SK-N-SH treated with all-trans-retinoic acid at 6 μM for 48 hours (cell line): ENCODE data around the gene DENND5B.

ENCODE experiments used
- ATAC-seq: fragments of 200-7000 bp; cut with Tn5 transposase; 3 replicates; pipeline ENCODE4 v1.9.1; 2020; ENCODE audit warnings: mild to moderate bottlenecking, moderate library complexity
- ARNTL ChIP-seq: fragments of 450-650 bp; formaldehyde crosslinking; IDR thresholded peaks from 2 replicates; pipeline ENCODE4 v1.5.0; 2020; ENCODE audit warnings: low read depth, mild to moderate bottlenecking, moderate library complexity, borderline replicate concordance
- BACH2 ChIP-seq: fragments of 250-450 bp; sonication (Bioruptor Pico); IDR thresholded peaks from 2 replicates; pipeline ENCODE4 v1.9.0; 2021; ENCODE audit warnings: mild to moderate bottlenecking, borderline replicate concordance
- CSDC2 ChIP-seq: fragments of 250-450 bp; sonication (Bioruptor Pico); IDR thresholded peaks from 2 replicates; pipeline ENCODE4 v1.5.0; 2020; ENCODE audit warnings: mild to moderate bottlenecking, moderate library complexity
- ESRRG ChIP-seq: fragments of 250-450 bp; sonication (Bioruptor Pico); IDR thresholded peaks from 2 replicates; pipeline ENCODE4 v1.6.1; 2021; ENCODE audit warnings: mild to moderate bottlenecking
- GLIS3 ChIP-seq: fragments of 250-450 bp; sonication (Bioruptor Pico); IDR thresholded peaks from 2 replicates; pipeline ENCODE4 v1.5.0; 2020; ENCODE audit warnings: mild to moderate bottlenecking, moderate library complexity
- ISL1 ChIP-seq: fragments of 250-450 bp; sonication (Bioruptor Pico); IDR thresholded peaks from 2 replicates; pipeline ENCODE4 v2.1.2; 2022; ENCODE audit warnings: mild to moderate bottlenecking, moderate library complexity
- OSR1 ChIP-seq: fragments of 250-450 bp; sonication (Bioruptor Pico); IDR thresholded peaks from 2 replicates; pipeline ENCODE4 v1.8.0; 2022; ENCODE audit warnings: moderate library complexity, mild to moderate bottlenecking, inconsistent platforms
- PPARA ChIP-seq: fragments of 250-450 bp; sonication (Bioruptor Pico); IDR thresholded peaks from 2 replicates; pipeline ENCODE4 v1.5.0; 2020; ENCODE audit warnings: mild to moderate bottlenecking, borderline replicate concordance
- RARB ChIP-seq: fragments of 250-450 bp; sonication (Bioruptor Pico); IDR thresholded peaks from 2 replicates; pipeline ENCODE4 v1.8.0; 2021; ENCODE audit warnings: mild to moderate bottlenecking, moderate library complexity
- TCF4 ChIP-seq: fragments of 250-450 bp; sonication (Bioruptor Pico); IDR thresholded peaks from 2 replicates; pipeline ENCODE4 v1.8.0; 2021; ENCODE audit warnings: mild to moderate bottlenecking, moderate library complexity, borderline replicate concordance
- TOX ChIP-seq: fragments of 250-450 bp; sonication (Bioruptor Pico); IDR thresholded peaks from 2 replicates; pipeline ENCODE4 v1.8.0; 2021; ENCODE audit warnings: mild to moderate bottlenecking, moderate library complexity, borderline replicate concordance
- ZC3H10 ChIP-seq: fragments of 250-450 bp; sonication (Bioruptor Pico); IDR thresholded peaks from 2 replicates; pipeline ENCODE4 v1.5.1; 2021; ENCODE audit warnings: mild to moderate bottlenecking, moderate library complexity
- ZFP3 ChIP-seq: fragments of 250-450 bp; sonication (Bioruptor Pico); IDR thresholded peaks from 2 replicates; pipeline ENCODE4 v1.5.0; 2020; ENCODE audit warnings: mild to moderate bottlenecking, moderate library complexity
- ZFP30 ChIP-seq: fragments of 450-650 bp; formaldehyde crosslinking; IDR thresholded peaks from 2 replicates; pipeline ENCODE4 v1.5.0; 2022; ENCODE audit warnings: mild to moderate bottlenecking, moderate library complexity
- ZNF565 ChIP-seq: fragments of 450-650 bp; formaldehyde crosslinking; conservative IDR thresholded peaks from 2 replicates; pipeline ENCODE4 v1.5.0; 2020; ENCODE audit warnings: low read depth, mild to moderate bottlenecking, moderate library complexity
- ZNF8 ChIP-seq: fragments of 450-650 bp; formaldehyde crosslinking; IDR thresholded peaks from 2 replicates; pipeline ENCODE4 v1.5.0; 2020; ENCODE audit warnings: mild to moderate bottlenecking, moderate library complexity
- TF ChIP-seq, protein P1 (sequence below): fragments of 250-450 bp; sonication (Bioruptor Pico); IDR thresholded peaks from 2 replicates; pipeline ENCODE4 v1.5.1; 2020; ENCODE audit warnings: low read depth, mild to moderate bottlenecking, moderate library complexity
- TF ChIP-seq, protein P2 (sequence below): fragments of 250-450 bp; sonication (Bioruptor Pico); IDR thresholded peaks from 2 replicates; pipeline ENCODE4 v1.8.0; 2020; ENCODE audit warnings: mild to moderate bottlenecking, moderate library complexity, borderline replicate concordance
- TF ChIP-seq, protein P3 (sequence below): fragments of 250-450 bp; sonication (Bioruptor Pico); IDR thresholded peaks from 2 replicates; pipeline ENCODE4 v1.5.1; 2021; ENCODE audit warnings: mild to moderate bottlenecking, moderate library complexity
- TF ChIP-seq, protein P4 (sequence below): fragments of 250-450 bp; sonication (Bioruptor Pico); IDR thresholded peaks from 2 replicates; pipeline ENCODE4 v1.5.0; 2020; ENCODE audit warnings: mild to moderate bottlenecking, moderate library complexity
- TF ChIP-seq, protein P5 (sequence below): fragments of 250-450 bp; sonication (Bioruptor Pico); IDR thresholded peaks from 2 replicates; pipeline ENCODE4 v1.8.0; 2021; ENCODE audit warnings: low read depth, mild to moderate bottlenecking, moderate library complexity, borderline replicate concordance

Gene DENND5B

DNA sequence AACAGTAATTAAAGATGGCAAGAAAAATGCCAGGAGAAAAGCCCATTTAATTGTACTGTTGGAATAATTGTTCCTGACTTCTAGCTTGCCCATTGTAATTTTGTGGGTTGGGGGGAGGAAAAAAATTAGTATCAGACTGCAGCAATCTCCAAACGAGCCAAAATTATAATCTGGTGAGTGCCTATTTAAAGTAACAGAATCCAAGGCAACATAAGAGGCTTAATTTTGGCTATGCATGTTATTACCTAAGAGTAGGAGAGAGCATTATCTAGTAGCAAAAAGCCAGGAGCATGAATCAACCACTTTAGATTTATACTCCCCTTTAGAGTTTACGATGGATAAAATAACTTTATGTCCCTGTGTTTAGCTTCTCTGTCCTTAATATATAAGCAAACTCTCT lies 14.6 kb upstream of the DENND5B start:
- ATAC-seq = peak; percentile 32; the same call in 2 of the 3 replicates
- TF ChIP-seq ZC3H10 (CRISPR knock-in tag) = no peak
- TF ChIP-seq OSR1 (CRISPR knock-in tag) = no peak
- no peak for TF ChIP-seq RARB (CRISPR knock-in tag)
- no peak for TF ChIP-seq ZNF8 (CRISPR knock-in tag)
- no peak for TF ChIP-seq ZFP30 (CRISPR knock-in tag)
- TF ChIP-seq PPARA = no peak
- TF ChIP-seq, protein P1, sequence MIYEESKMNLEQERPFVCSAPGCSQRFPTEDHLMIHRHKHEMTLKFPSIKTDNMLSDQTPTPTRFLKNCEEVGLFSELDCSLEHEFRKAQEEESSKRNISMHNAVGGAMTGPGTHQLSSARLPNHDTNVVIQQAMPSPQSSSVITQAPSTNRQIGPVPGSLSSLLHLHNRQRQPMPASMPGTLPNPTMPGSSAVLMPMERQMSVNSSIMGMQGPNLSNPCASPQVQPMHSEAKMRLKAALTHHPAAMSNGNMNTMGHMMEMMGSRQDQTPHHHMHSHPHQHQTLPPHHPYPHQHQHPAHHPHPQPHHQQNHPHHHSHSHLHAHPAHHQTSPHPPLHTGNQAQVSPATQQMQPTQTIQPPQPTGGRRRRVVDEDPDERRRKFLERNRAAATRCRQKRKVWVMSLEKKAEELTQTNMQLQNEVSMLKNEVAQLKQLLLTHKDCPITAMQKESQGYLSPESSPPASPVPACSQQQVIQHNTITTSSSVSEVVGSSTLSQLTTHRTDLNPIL (CRISPR knock-in tag) = no peak
- TF ChIP-seq GLIS3 (CRISPR knock-in tag) = no peak
- no peak for TF ChIP-seq BACH2 (CRISPR knock-in tag)
- no peak for TF ChIP-seq ISL1 (CRISPR knock-in tag)

DNA sequence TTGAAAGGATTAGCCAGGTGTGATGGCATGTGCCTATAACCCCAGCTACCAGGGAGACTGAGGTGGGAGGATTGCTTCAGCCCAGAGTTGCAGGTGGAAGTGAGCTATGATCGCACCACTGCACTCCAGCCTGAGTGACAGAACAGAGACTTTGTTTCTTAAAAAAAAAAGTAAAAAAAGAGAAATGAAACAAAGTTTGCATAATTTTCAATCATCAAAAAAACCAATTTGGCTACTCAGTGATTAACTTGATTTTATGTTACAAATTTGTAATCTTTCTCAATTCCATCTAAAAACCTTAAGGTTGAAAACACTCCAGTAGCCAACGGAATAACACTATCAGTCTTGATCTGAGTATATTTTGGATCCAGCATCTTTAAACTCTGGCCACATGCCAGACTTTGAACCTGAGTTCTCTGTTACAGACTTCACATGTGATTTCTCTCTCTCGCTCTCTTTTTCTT lies 12.6 kb upstream of the DENND5B start:
- TF ChIP-seq GLIS3 (CRISPR knock-in tag) = no peak
- TF ChIP-seq, protein P2, sequence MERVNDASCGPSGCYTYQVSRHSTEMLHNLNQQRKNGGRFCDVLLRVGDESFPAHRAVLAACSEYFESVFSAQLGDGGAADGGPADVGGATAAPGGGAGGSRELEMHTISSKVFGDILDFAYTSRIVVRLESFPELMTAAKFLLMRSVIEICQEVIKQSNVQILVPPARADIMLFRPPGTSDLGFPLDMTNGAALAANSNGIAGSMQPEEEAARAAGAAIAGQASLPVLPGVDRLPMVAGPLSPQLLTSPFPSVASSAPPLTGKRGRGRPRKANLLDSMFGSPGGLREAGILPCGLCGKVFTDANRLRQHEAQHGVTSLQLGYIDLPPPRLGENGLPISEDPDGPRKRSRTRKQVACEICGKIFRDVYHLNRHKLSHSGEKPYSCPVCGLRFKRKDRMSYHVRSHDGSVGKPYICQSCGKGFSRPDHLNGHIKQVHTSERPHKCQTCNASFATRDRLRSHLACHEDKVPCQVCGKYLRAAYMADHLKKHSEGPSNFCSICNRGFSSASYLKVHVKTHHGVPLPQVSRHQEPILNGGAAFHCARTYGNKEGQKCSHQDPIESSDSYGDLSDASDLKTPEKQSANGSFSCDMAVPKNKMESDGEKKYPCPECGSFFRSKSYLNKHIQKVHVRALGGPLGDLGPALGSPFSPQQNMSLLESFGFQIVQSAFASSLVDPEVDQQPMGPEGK (CRISPR knock-in tag) = no peak
- TF ChIP-seq ISL1 (CRISPR knock-in tag) = no peak
- no peak for TF ChIP-seq ZFP30 (CRISPR knock-in tag)
- TF ChIP-seq, protein P1 (CRISPR knock-in tag) = no peak
- TF ChIP-seq CSDC2 (CRISPR knock-in tag) = no peak
- no peak for TF ChIP-seq OSR1 (CRISPR knock-in tag)
- no peak for TF ChIP-seq TCF4
- no peak for TF ChIP-seq ESRRG (CRISPR knock-in tag)
- TF ChIP-seq TOX (CRISPR knock-in tag) = no peak
- TF ChIP-seq, protein P3, sequence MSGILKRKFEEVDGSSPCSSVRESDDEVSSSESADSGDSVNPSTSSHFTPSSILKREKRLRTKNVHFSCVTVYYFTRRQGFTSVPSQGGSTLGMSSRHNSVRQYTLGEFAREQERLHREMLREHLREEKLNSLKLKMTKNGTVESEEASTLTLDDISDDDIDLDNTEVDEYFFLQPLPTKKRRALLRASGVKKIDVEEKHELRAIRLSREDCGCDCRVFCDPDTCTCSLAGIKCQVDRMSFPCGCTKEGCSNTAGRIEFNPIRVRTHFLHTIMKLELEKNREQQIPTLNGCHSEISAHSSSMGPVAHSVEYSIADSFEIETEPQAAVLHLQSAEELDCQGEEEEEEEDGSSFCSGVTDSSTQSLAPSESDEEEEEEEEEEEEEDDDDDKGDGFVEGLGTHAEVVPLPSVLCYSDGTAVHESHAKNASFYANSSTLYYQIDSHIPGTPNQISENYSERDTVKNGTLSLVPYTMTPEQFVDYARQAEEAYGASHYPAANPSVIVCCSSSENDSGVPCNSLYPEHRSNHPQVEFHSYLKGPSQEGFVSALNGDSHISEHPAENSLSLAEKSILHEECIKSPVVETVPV (CRISPR knock-in tag) = no peak
- no peak for TF ChIP-seq PPARA
- no peak for TF ChIP-seq ARNTL (CRISPR knock-in tag)
- TF ChIP-seq ZNF8 (CRISPR knock-in tag) = no peak
- TF ChIP-seq, protein P4, sequence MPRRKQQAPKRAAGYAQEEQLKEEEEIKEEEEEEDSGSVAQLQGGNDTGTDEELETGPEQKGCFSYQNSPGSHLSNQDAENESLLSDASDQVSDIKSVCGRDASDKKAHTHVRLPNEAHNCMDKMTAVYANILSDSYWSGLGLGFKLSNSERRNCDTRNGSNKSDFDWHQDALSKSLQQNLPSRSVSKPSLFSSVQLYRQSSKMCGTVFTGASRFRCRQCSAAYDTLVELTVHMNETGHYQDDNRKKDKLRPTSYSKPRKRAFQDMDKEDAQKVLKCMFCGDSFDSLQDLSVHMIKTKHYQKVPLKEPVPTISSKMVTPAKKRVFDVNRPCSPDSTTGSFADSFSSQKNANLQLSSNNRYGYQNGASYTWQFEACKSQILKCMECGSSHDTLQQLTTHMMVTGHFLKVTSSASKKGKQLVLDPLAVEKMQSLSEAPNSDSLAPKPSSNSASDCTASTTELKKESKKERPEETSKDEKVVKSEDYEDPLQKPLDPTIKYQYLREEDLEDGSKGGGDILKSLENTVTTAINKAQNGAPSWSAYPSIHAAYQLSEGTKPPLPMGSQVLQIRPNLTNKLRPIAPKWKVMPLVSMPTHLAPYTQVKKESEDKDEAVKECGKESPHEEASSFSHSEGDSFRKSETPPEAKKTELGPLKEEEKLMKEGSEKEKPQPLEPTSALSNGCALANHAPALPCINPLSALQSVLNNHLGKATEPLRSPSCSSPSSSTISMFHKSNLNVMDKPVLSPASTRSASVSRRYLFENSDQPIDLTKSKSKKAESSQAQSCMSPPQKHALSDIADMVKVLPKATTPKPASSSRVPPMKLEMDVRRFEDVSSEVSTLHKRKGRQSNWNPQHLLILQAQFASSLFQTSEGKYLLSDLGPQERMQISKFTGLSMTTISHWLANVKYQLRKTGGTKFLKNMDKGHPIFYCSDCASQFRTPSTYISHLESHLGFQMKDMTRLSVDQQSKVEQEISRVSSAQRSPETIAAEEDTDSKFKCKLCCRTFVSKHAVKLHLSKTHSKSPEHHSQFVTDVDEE (CRISPR knock-in tag) = no peak
- TF ChIP-seq BACH2 (CRISPR knock-in tag) = no peak
- no peak for TF ChIP-seq ZFP3 (CRISPR knock-in tag)
- TF ChIP-seq ZNF565 = no peak
- TF ChIP-seq, protein P5, sequence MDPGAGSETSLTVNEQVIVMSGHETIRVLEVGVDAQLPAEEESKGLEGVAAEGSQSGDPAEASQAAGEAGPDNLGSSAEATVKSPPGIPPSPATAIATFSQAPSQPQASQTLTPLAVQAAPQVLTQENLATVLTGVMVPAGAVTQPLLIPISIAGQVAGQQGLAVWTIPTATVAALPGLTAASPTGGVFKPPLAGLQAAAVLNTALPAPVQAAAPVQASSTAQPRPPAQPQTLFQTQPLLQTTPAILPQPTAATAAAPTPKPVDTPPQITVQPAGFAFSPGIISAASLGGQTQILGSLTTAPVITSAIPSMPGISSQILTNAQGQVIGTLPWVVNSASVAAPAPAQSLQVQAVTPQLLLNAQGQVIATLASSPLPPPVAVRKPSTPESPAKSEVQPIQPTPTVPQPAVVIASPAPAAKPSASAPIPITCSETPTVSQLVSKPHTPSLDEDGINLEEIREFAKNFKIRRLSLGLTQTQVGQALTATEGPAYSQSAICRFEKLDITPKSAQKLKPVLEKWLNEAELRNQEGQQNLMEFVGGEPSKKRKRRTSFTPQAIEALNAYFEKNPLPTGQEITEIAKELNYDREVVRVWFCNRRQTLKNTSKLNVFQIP (CRISPR knock-in tag) = no peak
- no peak for TF ChIP-seq ZC3H10 (CRISPR knock-in tag)

More for the DNA sequence above, 12.6 kb upstream of the DENND5B start:
- no peak for ATAC-seq
